ENCODE results near the gene GTPBP1. TPM values are rescaled to one million over a fixed set of nuclear protein-coding genes. Genes with fewer than 3 reads are reported as not detected.

The GTPBP1 gene
- total RNA-seq, 1 donor from 2014 or later: 111 TPM

GRCh38 chr22:38782402-38783094 lies 76.8 kb downstream of the GTPBP1 start:
- no peak for DNase-seq (ENCODE audit: low spot score)
- Mint-ChIP-seq H3K4me3 (no peak overlapping the region), H3K36me3 (ENCODE audit: low read depth) (no peaks in the 10 kb centered on the region), H3K9me3 (no peaks in the 10 kb centered on the region), H3K27me3 (ENCODE audit: insufficient read depth) (no peaks in the 10 kb centered on the region), H3K4me1 (ENCODE audit: low read depth) (no peaks in the 10 kb centered on the region), H3K27ac (no peak overlapping the region)
- intact Hi-C loops (cut with micrococcal nuclease): no loop called here

Other genes starting within 250 kb of the GTPBP1 start
- gene KDELR3, start 237.8 kb upstream of the GTPBP1 start, total RNA-seq: 1.1 and 1.3 TPM in 2 replicates
- 356 and 358 TPM in 2 replicates for gene DDX17, start 199.6 kb upstream of the GTPBP1 start, total RNA-seq
- gene DMC1, start 135.8 kb upstream of the GTPBP1 start, total RNA-seq: 11.2 and 11.7 TPM in 2 replicates
- gene FAM227A, start 49.6 kb upstream of the GTPBP1 start, total RNA-seq: 0.16 and 0.78 TPM in 2 replicates
- 8.6 and 8.8 TPM in 2 replicates for gene CBY1, start 49.3 kb upstream of the GTPBP1 start, total RNA-seq
- 153 and 156 TPM in 2 replicates for gene TOMM22, start 24.0 kb upstream of the GTPBP1 start, total RNA-seq
- gene JOSD1, start 5.0 kb upstream of the GTPBP1 start, total RNA-seq: 77.7 and 86.0 TPM in 2 replicates
- gene SUN2, start 50.1 kb downstream of the GTPBP1 start, total RNA-seq: 146 and 154 TPM in 2 replicates
- 5.0 TPM in 2 replicates for gene DNAL4, start 88.2 kb downstream of the GTPBP1 start, total RNA-seq
- 1.2 and 1.3 TPM in 2 replicates for gene NPTXR, start 138.1 kb downstream of the GTPBP1 start, total RNA-seq
- gene CBX6, start 166.3 kb downstream of the GTPBP1 start, total RNA-seq: 171 and 178 TPM in 2 replicates